Measurements from ENCODE around the gene GAL3ST2. TPM values are rescaled to one million over a fixed set of nuclear protein-coding genes. Genes with fewer than 3 reads are reported as not detected.

The GAL3ST2 gene
- total RNA-seq = 1 to 10 TPM in 1 of 4 donors, under 1 TPM in 1, not detected in 2; 0.80 to 3.3 TPM

DNA sequence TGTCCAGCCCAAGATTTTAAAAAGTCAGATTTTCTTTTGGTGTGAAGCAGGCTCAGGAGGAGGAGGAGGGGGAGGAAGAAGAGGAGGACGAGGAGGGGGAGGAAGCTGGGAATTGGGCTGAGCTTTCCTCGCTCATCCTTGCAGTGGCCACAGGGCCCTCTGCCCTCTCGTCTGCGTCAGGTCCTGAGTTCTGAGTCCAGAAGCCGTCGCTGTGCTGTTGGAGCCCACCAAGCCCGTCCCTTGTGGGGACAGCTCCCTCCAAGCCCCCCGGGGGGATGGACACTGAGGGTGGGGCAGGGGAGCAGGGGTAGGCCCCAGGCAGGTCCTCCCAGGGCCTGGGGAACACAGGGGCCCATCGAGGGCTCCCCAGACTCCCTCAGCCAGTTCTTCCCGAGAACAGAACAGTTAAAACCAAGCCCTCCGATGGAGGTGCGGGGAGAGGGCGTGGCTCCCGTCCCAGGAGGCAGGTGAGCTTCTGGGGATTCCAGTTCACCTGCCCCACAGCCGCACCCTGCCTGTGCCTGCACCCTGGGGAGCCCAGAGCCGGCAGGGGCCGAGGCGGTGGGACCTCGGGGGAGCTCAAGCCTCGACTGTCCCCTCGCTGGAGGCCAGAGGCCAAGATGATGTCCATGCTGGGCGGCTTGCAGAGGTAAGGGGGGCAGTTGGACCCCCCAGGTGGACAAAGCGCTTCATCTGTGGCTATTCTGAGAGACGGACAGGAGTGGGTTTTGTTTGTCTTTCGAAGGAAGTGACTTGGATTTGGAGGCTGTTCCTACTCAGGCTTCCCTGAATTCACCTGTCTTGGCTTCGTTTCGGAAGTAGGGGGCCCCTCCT is at the start of gene GAL3ST2:
GAL3ST2 (plus strand) TSS at position 487 of the 834 bp plus-strand sequence; CDS start at position 621, 134 bp downstream.
- H3K9me3 ChIP-seq = no peaks in the 10 kb centered on the region
- TF ChIP-seq, protein P1, sequence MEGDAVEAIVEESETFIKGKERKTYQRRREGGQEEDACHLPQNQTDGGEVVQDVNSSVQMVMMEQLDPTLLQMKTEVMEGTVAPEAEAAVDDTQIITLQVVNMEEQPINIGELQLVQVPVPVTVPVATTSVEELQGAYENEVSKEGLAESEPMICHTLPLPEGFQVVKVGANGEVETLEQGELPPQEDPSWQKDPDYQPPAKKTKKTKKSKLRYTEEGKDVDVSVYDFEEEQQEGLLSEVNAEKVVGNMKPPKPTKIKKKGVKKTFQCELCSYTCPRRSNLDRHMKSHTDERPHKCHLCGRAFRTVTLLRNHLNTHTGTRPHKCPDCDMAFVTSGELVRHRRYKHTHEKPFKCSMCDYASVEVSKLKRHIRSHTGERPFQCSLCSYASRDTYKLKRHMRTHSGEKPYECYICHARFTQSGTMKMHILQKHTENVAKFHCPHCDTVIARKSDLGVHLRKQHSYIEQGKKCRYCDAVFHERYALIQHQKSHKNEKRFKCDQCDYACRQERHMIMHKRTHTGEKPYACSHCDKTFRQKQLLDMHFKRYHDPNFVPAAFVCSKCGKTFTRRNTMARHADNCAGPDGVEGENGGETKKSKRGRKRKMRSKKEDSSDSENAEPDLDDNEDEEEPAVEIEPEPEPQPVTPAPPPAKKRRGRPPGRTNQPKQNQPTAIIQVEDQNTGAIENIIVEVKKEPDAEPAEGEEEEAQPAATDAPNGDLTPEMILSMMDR (IDR thresholded peaks at IDR 0.05) = no peak
- TF ChIP-seq POLR2A (IDR thresholded peaks at IDR 0.05) = no peak
- DNase-seq = peak in 1 of 3 donors; percentile 41
- H3K27me3 ChIP-seq = no peaks in the 10 kb centered on the region
- H3K4me3 ChIP-seq = no peak within 1 kb of the TSS
- H3K36me3 ChIP-seq = no peaks in the 10 kb centered on the region
- H3K4me1 ChIP-seq = peaks cover 0 to 15% (median 5%) of the 10 kb centered on the region in 4 donors
- H3K27ac ChIP-seq = no peak within 1 kb of the TSS

DNA sequence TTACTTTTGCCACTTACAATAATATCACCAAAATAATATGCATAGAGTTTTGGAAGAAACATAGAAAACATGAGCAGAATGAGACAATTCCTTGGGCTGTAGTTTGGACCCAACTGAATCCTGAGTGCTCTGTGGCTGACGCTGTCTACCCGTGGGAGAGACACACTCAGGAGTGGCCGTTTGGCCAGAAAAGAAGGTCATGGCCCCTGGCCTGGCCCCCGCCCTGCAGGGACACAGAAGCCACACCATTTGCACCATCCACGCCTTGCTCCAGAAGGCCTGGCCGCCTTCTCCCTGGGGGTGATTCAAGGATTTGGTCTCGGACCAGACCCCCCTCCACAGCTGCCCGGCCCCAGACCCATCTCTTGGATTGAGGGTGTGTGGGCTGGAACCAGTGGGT is 48.6 kb upstream of the GAL3ST2 start:
- no peak for TF ChIP-seq POLR2A (IDR thresholded peaks at IDR 0.05)
- TF ChIP-seq, protein P1 (IDR thresholded peaks at IDR 0.05) = no peak
- no peaks in the 10 kb centered on the region for H3K27me3 ChIP-seq
- no peaks in the 10 kb centered on the region for H3K4me1 ChIP-seq
- no peak for DNase-seq
- no peaks in the 10 kb centered on the region for H3K9me3 ChIP-seq
- H3K27ac ChIP-seq = no peak overlapping the region
- H3K4me3 ChIP-seq = no peak overlapping the region
- peaks cover 0 to 18% (median 0%) of the 10 kb centered on the region in 3 donors for H3K36me3 ChIP-seq

DNA sequence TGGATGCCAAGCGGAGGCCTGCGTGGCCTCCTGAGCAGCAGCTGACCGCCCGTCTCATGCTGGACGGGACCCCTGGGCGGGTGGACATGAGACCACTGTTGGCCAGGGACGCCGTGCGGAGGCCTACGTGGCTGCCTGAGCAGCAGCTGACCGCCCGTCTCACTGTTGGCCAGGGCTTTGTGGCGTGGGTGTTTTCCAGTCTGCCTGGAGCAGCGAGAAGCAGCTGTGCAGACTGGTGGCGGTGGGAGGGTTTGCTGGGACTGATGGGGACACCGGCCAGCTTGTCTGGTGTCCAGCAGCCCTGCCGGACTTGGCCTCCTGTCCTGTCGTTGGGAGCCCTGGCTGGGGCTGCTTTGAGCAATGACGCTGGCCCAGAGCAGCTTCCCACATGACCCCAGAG is 48.0 kb upstream of the GAL3ST2 start:
- Histone ChIP-seq H3K4me3 (no peak overlapping the region), H3K4me1 (peaks cover 0 to under 1% (median 0%) of the 10 kb centered on the region in 4 donors), H3K36me3 (peaks cover 0 to 11% (median 0%) of the 10 kb centered on the region in 3 donors), H3K9me3 (no peaks in the 10 kb centered on the region), H3K27ac (peak overlapping the region in 1 of 4 donors; percentile 17), H3K27me3 (no peaks in the 10 kb centered on the region)
- TF ChIP-seq, protein P1 (IDR thresholded peaks at IDR 0.05) = no peak
- TF ChIP-seq POLR2A (IDR thresholded peaks at IDR 0.05) = no peak
- no peak for DNase-seq

DNA sequence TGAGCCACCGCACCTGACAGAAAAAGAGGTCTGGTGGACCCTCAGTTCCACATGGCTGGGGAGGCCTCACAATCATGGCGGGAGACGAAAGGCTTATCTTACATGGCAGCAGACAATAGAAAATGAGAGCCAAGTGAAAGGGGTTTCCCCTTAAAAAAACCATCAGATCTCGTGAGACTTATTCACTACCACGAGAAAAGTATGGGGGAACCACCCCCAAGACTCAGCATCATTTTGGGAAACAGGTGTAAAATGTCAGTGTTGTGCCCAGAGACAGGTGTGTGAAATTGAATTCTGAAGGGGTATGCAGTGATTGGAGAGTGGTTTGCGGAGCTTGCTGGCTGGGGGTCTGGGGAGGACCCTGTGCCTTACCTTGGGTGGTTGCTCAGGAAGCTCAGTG is 46.8 kb upstream of the GAL3ST2 start:
- Histone ChIP-seq H3K27ac (no peak overlapping the region), H3K4me3 (no peak overlapping the region), H3K27me3 (no peaks in the 10 kb centered on the region), H3K36me3 (peaks cover 0 to 3% (median 0%) of the 10 kb centered on the region in 3 donors), H3K4me1 (peaks cover 0 to 6% (median 5%) of the 10 kb centered on the region in 4 donors), H3K9me3 (no peaks in the 10 kb centered on the region)
- TF ChIP-seq, protein P1 (IDR thresholded peaks at IDR 0.05) = no peak
- TF ChIP-seq POLR2A (IDR thresholded peaks at IDR 0.05) = no peak
- DNase-seq = no peak

DNA sequence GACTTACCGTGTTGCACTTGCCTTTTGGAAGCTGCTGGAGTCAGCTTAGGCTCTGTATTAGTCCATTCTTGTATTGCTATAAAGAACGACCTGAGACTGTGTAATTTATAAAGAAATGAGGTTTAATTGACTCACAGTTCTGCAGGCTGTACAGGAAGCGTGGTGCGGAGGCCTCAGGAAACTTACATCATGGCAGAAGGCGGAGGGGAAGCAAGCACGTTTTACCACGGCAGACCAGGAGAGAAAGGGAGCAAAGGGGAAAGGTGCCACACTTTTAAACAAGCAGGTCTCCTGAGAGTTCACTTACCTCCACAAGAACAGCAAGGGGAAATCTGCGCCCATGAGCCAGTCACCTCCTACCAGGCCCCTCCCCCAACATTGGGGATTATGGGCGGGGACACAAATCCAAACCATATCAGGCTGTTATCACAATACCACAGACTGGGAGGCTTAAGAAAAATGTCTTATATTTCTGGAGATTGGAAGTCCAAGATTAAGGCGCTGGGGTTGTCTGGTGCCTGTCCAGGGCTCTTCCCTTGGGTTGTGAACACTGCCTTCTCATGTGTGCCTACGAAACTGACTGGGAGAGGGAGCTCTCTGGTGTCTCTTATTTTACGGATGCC is 45.8 kb upstream of the GAL3ST2 start:
- no peak for DNase-seq
- no peaks in the 10 kb centered on the region for H3K9me3 ChIP-seq
- no peaks in the 10 kb centered on the region for H3K27me3 ChIP-seq
- no peaks in the 10 kb centered on the region for H3K36me3 ChIP-seq
- TF ChIP-seq, protein P1 (IDR thresholded peaks at IDR 0.05) = no peak
- no peak for TF ChIP-seq POLR2A (IDR thresholded peaks at IDR 0.05)
- H3K27ac ChIP-seq = no peak overlapping the region
- H3K4me1 ChIP-seq = peaks cover 0 to 9% (median 5%) of the 10 kb centered on the region in 4 donors
- no peak overlapping the region for H3K4me3 ChIP-seq

Measured in Peyer's patch (tissue), 4 donors.